Body of pancreas (tissue), 4 donors: Measurements from ENCODE around the gene WNK1. TPM values are rescaled to one million over a fixed set of nuclear protein-coding genes. Genes with fewer than 3 reads are reported as not detected.

Source experiments
- ATAC-seq: fragments of 150-250 bp; one replicate; pipeline ENCODE4 v1.9.1; 2016
- DNase-seq, 4 donors: peaks; one replicate each; pipeline ENCODE4 v3.0.0-alpha.2; 2019
- H3K27ac ChIP-seq, 4 donors: fragments of 200-600 bp; sonication (generic); 1 replicate in 3 of 4; 2 replicates in 1 of 4; pipeline versions ENCODE4 v1.5.1 to v1.6.1; 2016 to 2019; ENCODE audit warnings: mild to moderate bottlenecking in 1 of 4, mixed read lengths in 1 of 4, moderate library complexity in 1 of 4
- H3K27me3 ChIP-seq, 2 donors: fragments of 200-600 bp; sonication (generic); one replicate each; pipeline ENCODE4 v1.6.0; 2016; ENCODE audit warnings: mild to moderate bottlenecking in 1 of 2
- H3K36me3 ChIP-seq, 2 donors: fragments of 200-600 bp; sonication (generic); replicated peaks in 1 of 2; 2 replicates each; pipeline ENCODE4 v1.5.1; 2016; ENCODE audit warnings: low read depth in 2 of 2; ENCODE audit not compliant: insufficient read depth in 1 of 2
- H3K4me1 ChIP-seq: fragments of 200-600 bp; sonication (generic); one replicate; pipeline ENCODE4 v1.6.0; 2016
- H3K4me3 ChIP-seq, 2 donors: fragments of 200-600 bp; sonication (generic); 1 replicate in 1 of 2; 2 replicates in 1 of 2; pipeline ENCODE4 v1.5.1; 2016 to 2019
- H3K9me3 ChIP-seq, 3 donors: fragments of 200-600 bp; sonication (generic); 1 replicate in 2 of 3; 2 replicates in 1 of 3; pipeline ENCODE4 v1.5.1; 2016
- POLR2A ChIP-seq, 3 donors: fragments of 450-650 bp; IDR thresholded peaks; one replicate each; pipeline ENCODE4 v1.6.1; 2016; ENCODE audit warnings: antibody characterized with exemption in 3 of 3, mild to moderate bottlenecking in 2 of 3
- WGBS, 2 donors: methylation state at CpG; one replicate each; pipeline ENCODE4 v1.1.5; 2017; 5-methylcytosine and 5-hydroxymethylcytosine counted together
- intact Hi-C: fragments of 100-400 bp; cut with DNase I; formaldehyde crosslinking; loops from one replicate; pipeline ENCODE4 v1.15.1; 2023
- total RNA-seq, 2 donors: library from RNA; depleted of rRNA; stranded (reverse); fragments of >200 nt; gene quantifications; one replicate each; pipeline ENCODE4 v1.1.0, GENCODE V29; 2016
- TF ChIP-seq, protein P1 (sequence below), 7 experiments: fragments of 450-650 bp in 4 of 7; fragments of 200-600 bp in 3 of 7; sonication (generic) in 3 of 7; IDR thresholded peaks; one replicate each; pipeline ENCODE4 v1.5.1; 2016 to 2019; ENCODE audit warnings: antibody characterized with exemption in 7 of 7

WNK1 gene
- total RNA-seq, 2 donors from 2014 or later: 56.6 to 96.6 TPM

DNA sequence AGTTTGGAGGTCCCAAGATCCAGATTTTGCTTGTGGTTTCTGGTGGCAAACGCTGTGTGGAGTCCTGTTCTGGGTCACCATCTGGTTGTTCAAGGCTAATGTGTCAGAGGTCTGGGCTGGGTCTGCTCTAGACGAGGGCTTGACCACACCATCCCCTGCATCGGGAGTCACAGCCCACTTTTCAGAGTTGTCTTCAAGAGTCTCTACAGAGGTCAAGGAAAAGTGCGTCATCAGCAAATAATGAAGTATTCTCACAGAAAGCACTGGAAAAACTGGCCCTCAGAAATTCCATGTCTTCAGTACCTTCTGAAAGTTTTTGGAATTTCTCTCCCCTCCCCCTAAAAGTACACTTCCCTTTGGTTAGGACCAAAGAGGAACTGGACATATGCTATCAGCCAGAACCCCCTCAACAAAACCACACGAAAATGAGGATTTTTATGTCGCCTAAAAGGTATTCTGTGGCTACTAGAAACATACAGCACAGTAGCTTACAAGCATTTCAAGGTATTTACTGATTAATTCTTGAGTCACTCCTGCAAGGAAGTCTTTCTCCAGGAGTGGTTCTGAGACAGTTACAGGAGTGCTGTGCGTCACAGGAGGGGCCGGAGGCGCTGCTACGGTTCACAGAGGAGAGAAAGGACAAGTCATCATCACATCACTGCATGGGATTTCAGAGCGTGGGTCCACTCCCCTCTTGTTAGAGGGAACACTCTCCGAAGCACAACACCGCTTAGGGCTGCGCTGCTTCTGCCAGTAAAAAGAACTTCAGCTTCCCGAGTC, 161.7 kb downstream of the WNK1 start:
- WGBS, 2 donors: 83 to 94% methylated on average over 15 of the region's 15 CpGs
- DNase-seq: no peak
- H3K36me3 ChIP-seq: peaks cover 8 to 14% of the 10 kb centered on the region in 2 donors

DNA sequence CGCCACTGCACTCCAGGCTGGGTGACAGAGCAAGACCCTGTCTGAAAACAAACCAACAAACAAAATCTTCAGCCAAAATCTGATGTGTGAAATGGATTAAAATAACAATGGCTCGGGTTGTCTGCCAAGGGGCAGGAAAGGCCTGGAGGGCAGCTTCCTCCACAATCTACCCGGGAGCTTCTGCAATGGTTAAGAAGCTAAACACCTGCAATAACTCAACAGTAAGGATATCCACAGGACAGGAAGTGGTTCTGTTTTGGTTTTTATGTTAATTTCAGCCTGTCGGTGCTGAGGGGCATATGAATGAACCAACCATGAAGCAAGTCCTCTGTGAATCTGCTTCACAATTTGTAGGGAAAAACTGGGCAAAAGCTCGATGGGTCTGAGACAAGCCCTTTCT, 162.7 kb downstream of the WNK1 start:
- Histone ChIP-seq H3K4me3 (no peak overlapping the region), H3K27me3 (no peaks in the 10 kb centered on the region), H3K4me1 (peaks cover 7% of the 10 kb centered on the region), H3K36me3 (peaks cover 8 to 14% of the 10 kb centered on the region in 2 donors), H3K9me3 (no peaks in the 10 kb centered on the region), H3K27ac (no peak overlapping the region)
- intact Hi-C loops: no loop called here
- WGBS, 2 donors: 68 to 95% methylated on average over 5 of the region's 5 CpGs
- DNase-seq: no peak
- TF ChIP-seq POLR2A (IDR thresholded peaks at IDR 0.05): no peak
- TF ChIP-seq, protein P1, sequence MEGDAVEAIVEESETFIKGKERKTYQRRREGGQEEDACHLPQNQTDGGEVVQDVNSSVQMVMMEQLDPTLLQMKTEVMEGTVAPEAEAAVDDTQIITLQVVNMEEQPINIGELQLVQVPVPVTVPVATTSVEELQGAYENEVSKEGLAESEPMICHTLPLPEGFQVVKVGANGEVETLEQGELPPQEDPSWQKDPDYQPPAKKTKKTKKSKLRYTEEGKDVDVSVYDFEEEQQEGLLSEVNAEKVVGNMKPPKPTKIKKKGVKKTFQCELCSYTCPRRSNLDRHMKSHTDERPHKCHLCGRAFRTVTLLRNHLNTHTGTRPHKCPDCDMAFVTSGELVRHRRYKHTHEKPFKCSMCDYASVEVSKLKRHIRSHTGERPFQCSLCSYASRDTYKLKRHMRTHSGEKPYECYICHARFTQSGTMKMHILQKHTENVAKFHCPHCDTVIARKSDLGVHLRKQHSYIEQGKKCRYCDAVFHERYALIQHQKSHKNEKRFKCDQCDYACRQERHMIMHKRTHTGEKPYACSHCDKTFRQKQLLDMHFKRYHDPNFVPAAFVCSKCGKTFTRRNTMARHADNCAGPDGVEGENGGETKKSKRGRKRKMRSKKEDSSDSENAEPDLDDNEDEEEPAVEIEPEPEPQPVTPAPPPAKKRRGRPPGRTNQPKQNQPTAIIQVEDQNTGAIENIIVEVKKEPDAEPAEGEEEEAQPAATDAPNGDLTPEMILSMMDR (IDR thresholded peaks at IDR 0.05): no peak
- no peak for ATAC-seq

More for the DNA sequence above, 161.7 kb downstream of the WNK1 start:
- no peak for ATAC-seq
- Histone ChIP-seq H3K27me3 (no peaks in the 10 kb centered on the region), H3K4me3 (no peak overlapping the region), H3K9me3 (no peaks in the 10 kb centered on the region), H3K27ac (no peak overlapping the region), H3K4me1 (peaks cover 7% of the 10 kb centered on the region)
- TF ChIP-seq, protein P1 (IDR thresholded peaks at IDR 0.05): no peak
- TF ChIP-seq POLR2A (IDR thresholded peaks at IDR 0.05): no peak
- intact Hi-C loops: no loop called here

DNA sequence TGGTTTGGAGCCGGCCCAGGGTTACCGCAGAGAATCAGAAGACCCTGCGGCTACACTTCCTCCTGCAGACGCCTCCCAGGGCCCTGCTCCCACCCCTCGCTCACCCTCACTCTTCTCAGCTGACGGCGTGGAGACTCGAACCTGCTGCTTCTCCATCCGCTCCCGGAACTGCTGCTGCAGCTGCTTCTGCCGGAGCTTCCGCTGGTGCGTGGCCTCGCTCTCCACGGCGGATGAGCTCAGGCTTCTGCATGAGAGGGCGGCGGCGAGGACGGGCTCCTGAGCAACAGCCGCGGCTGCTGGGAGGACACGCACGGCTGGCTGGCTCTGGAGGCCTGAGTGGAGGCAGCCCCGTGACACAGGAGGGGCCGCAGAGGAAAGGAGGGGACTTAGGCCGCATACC, 163.9 kb downstream of the WNK1 start:
- intact Hi-C loops: no loop called here
- no peak for TF ChIP-seq POLR2A (IDR thresholded peaks at IDR 0.05)
- TF ChIP-seq, protein P1 (IDR thresholded peaks at IDR 0.05): no peak
- ATAC-seq (no peak), DNase-seq (no peak)
- Histone ChIP-seq H3K9me3 (no peaks in the 10 kb centered on the region), H3K27me3 (no peaks in the 10 kb centered on the region), H3K36me3 (peaks cover 8 to 14% of the 10 kb centered on the region in 2 donors), H3K4me1 (peaks cover 4% of the 10 kb centered on the region), H3K27ac (no peak overlapping the region), H3K4me3 (no peak overlapping the region)
- WGBS, 2 donors: 90 to 91% methylated on average over 5 to 16 of the region's 27 CpGs

DNA sequence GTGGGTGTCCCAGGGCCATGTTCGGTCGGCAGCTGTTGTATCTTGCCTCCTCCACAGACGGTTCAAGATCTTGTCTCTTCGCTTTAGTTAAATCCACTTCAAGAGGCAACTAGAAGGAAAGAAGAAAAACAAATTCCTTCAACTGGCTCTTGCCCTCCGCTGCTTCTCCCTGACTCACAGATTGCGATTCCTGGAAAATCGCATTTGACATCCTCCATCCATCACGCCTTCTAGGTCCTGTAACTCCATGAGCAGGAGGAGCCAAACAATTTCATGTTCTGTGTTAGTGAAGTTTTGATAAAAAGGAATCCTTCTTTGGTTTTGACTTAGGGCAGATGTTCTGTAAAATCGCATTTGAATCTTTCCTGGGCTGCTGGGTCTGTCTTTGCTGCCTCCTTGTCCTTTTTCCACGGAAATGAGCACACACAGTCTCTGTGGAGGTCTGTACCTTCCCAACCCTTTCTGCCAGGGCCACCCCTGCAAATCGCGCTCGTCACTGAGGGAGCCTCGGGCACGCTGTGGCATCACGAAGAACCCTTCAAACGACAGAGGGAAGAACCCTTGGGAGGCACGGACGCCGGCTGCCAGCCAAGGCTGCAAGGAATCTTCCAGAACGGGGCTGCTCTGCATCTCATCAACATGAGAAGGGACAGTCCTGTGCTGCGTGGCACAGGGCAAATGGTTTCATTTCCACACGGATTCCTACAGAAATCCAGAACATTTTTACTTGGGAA, 164.5 kb downstream of the WNK1 start:
- DNase-seq: no peak
- intact Hi-C loops: no loop called here
- Histone ChIP-seq H3K4me3 (no peak overlapping the region), H3K4me1 (no peaks in the 10 kb centered on the region), H3K36me3 (peaks cover 8 to 14% of the 10 kb centered on the region in 2 donors), H3K27me3 (no peaks in the 10 kb centered on the region), H3K27ac (no peak overlapping the region), H3K9me3 (no peaks in the 10 kb centered on the region)
- TF ChIP-seq, protein P1 (IDR thresholded peaks at IDR 0.05): no peak
- TF ChIP-seq POLR2A (IDR thresholded peaks at IDR 0.05): no peak
- ATAC-seq: no peak
- WGBS, 2 donors: 91% methylated on average over 23 of the region's 23 CpGs
